ENCODE measurements around the gene ARF1. TPM values are rescaled to one million over a fixed set of nuclear protein-coding genes. Genes with fewer than 3 reads are reported as not detected.

ARF1 gene
- total RNA-seq, 1 donor from 2014 or later: 447 TPM

DNA sequence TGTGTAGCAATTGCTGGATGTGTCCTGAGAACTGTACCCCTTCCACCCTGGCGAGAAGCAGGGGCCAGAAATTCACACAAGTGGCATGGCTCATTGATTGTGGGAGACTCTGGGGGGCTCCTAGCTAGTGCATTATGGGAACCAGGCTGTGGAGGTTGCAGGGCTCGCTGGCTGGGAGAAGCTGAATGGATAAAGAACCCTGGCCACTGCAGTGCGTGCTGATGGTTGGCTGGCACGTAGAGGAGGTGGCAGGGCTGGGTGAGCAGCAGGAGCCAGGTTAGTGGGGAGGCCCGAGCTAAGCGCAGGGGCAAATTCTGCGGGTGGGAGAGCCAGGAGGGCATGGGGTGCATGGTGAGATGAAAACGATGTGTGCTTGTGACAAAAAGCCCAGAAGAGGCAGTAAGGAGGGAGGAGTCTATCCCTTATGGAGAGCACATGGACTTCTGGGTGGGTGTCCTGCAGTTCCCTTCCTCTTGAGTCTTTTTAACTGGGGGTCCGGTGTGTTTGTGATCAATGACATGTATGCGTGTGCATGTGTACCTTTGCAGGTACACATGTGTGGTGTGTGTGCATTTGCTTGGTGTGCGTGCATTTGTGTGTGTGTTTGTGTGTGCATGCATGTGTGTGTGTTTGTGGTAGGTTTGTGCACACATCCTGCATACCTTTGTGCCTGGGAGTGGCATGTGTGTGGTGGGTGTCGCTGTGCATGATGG lies 61.1 kb downstream of the ARF1 start:
- Histone ChIP-seq H3K27ac (no peak overlapping the region), H3K4me3 (no peak overlapping the region), H3K27me3 (no peaks in the 10 kb centered on the region), H3K9me3 (no peaks in the 10 kb centered on the region), H3K36me3 (peaks cover 27 to 38% of the 10 kb centered on the region in 2 donors), H3K4me1 (peaks cover 18 to 34% of the 10 kb centered on the region in 2 donors)
- no peak for DNase-seq (ENCODE audit: low spot score in 2 of 2)
- TF ChIP-seq, protein P1, sequence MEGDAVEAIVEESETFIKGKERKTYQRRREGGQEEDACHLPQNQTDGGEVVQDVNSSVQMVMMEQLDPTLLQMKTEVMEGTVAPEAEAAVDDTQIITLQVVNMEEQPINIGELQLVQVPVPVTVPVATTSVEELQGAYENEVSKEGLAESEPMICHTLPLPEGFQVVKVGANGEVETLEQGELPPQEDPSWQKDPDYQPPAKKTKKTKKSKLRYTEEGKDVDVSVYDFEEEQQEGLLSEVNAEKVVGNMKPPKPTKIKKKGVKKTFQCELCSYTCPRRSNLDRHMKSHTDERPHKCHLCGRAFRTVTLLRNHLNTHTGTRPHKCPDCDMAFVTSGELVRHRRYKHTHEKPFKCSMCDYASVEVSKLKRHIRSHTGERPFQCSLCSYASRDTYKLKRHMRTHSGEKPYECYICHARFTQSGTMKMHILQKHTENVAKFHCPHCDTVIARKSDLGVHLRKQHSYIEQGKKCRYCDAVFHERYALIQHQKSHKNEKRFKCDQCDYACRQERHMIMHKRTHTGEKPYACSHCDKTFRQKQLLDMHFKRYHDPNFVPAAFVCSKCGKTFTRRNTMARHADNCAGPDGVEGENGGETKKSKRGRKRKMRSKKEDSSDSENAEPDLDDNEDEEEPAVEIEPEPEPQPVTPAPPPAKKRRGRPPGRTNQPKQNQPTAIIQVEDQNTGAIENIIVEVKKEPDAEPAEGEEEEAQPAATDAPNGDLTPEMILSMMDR (IDR thresholded peaks at IDR 0.05): no peak
- intact Hi-C loops (cut with DNase I): no loop called here

DNA sequence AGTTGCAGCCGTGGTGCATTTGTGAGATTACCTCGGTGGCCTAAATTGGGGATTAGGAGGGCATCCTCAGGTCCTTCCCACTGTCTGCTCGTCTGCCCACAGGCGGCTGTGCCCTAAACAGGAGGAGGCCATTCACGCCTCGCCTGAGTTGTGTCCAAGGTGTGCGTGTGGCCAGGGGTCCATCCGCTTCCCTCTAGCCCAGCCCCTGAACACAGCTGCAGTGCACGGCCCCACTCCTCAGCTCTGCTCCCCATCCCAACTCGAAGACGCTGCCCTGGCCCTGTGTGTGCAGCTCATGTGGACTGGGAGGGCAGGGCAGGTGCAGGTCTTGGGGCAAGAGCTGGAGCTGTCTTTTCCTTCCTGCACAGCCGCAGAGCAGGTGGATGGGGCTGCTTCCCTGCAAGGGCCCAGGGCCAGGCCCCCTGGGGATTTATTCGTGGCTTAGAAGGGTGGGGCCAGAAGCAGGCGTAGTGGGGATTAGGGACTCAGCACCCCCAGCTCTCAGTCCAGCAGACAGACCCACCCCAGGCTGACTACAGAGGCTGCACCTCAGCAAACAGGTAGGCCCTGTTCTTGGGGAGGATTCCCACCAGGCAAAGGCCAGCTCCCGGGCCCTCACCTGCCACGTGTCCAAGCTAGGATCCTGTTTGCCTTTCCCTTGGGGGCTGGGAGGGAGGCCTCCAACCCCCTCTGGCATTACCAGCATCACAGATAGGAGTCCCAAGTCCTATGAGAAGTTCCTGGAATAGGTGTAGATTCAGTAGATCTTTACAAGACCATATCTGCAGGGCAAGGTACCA lies 61.9 kb downstream of the ARF1 start:
- no peak for DNase-seq (ENCODE audit: low spot score in 2 of 2)
- Histone ChIP-seq H3K4me3 (no peak overlapping the region), H3K27me3 (no peaks in the 10 kb centered on the region), H3K36me3 (peaks cover 29 to 38% of the 10 kb centered on the region in 2 donors), H3K9me3 (no peaks in the 10 kb centered on the region), H3K27ac (no peak overlapping the region), H3K4me1 (peaks cover 18 to 39% of the 10 kb centered on the region in 2 donors)
- intact Hi-C loops (cut with DNase I): no loop called here
- TF ChIP-seq, protein P1 (IDR thresholded peaks at IDR 0.05): no peak

DNA sequence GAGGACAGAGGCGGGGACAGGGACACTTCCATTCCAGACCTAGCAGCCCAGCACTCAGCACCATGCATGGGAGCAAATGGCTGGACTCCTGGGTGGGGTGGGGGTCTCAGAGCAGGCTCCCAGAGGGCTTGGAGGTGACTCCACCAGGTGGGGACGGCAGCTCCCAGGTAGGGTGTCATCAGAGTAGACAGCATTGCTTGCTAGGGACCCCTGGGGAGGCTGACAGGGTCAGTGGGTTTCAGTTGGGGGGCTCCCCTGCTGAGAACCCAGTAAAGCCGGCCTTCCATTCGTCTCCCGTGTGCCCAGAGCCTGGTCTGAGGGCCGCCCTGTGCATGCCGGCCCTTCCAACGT lies 62.5 kb downstream of the ARF1 start:
- TF ChIP-seq, protein P1 (IDR thresholded peaks at IDR 0.05): no peak
- no peak overlapping the region for H3K4me3 ChIP-seq
- intact Hi-C loops (cut with DNase I): no loop called here
- peaks cover 21 to 44% of the 10 kb centered on the region in 2 donors for H3K4me1 ChIP-seq
- H3K27me3 ChIP-seq: no peaks in the 10 kb centered on the region
- DNase-seq (ENCODE audit: low spot score in 2 of 2): no peak
- peak overlapping the region in 1 of 2 donors; percentile 27 for H3K27ac ChIP-seq
- peaks cover 29 to 38% of the 10 kb centered on the region in 2 donors for H3K36me3 ChIP-seq
- no peaks in the 10 kb centered on the region for H3K9me3 ChIP-seq

DNA sequence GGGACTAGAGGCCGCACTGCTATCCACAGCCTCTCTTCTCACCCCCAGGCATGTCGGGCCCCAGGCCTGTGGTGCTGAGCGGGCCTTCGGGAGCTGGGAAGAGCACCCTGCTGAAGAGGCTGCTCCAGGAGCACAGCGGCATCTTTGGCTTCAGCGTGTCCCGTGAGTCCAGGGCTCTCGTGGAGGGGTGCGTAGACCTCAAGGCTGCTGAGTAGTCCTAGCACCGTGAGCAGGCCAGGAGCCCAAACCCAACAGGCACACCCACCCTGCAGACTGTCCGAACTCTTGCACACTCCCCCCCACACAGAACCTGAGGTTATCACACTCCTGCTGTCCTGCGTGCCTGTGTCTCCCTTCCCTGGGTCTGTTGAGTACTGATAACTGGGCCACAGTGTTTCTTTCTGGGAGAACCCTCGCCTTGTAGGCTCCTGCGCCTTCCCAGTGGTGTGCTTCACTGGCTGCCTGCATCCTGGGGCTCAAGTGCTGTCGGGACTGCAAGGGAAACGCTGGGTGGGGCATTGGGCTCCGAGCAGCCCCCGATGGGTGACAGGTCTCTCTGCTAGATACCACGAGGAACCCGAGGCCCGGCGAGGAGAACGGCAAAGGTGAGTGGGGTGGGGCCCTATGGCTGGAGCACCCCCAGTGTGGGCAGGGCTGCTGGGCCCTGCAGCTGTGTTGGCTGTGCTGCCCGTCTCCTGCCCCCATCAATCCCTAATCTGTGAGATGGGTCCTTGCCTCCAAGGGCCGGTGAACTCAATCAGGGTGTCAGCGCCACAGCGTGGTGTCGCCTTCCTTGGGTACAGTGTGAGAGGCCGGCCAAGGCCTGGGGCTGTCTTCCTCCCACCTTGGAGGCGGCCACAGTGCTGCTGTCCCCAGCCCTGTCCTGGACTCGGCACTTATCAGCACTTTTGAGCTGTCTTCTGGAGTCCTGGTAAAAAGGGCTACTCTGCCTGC lies 63.2 kb downstream of the ARF1 start:
- no peak overlapping the region for H3K27ac ChIP-seq
- H3K9me3 ChIP-seq: no peaks in the 10 kb centered on the region
- peaks cover 29 to 38% of the 10 kb centered on the region in 2 donors for H3K36me3 ChIP-seq
- peaks cover 26 to 51% of the 10 kb centered on the region in 2 donors for H3K4me1 ChIP-seq
- intact Hi-C loops (cut with DNase I): no loop called here
- H3K27me3 ChIP-seq: no peaks in the 10 kb centered on the region
- peak in 1 of 2 donors; percentile 62 for DNase-seq (ENCODE audit: low spot score in 2 of 2)
- no peak overlapping the region for H3K4me3 ChIP-seq
- TF ChIP-seq, protein P1 (IDR thresholded peaks at IDR 0.05): no peak

DNA sequence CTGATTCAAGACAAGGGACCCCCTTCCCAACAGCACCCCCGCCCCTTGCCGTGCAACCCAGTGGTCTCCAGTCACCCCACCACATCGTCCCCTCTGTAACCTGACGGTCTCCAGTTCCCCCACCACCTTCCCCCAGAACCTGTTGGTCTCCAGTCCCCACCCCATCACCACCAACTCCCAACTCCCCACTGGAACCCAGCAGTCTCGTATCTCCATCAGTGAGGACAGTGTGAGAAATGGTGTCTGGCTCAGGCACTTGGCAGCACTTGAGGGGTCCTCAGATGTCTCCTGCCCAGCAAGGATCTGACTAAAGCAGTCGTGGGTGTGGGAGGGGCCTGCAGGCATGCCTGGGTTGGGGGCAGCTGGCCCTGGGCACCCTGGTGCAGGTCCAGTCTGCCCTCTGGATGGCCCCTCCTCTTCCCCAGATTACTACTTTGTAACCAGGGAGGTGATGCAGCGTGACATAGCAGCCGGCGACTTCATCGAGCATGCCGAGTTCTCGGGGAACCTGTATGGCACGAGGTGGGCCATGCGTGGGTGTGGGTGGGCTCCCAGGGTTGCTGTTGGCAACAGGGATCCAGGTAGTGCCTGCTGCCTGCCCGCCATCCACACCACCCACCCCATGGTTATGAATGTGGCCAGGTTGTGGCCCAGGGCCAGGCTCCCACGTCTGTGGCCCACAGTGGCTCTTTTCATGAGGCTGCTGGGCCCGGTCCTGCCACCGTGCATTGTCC lies 64.1 kb downstream of the ARF1 start:
- Histone ChIP-seq H3K4me3 (no peak overlapping the region), H3K27ac (no peak overlapping the region), H3K27me3 (no peaks in the 10 kb centered on the region), H3K36me3 (peaks cover 27 to 38% of the 10 kb centered on the region in 2 donors), H3K4me1 (peaks cover 19 to 55% of the 10 kb centered on the region in 2 donors), H3K9me3 (no peaks in the 10 kb centered on the region)
- intact Hi-C loops (cut with DNase I): no loop called here
- TF ChIP-seq, protein P1 (IDR thresholded peaks at IDR 0.05): no peak
- peak in 1 of 2 donors; percentile 64 for DNase-seq (ENCODE audit: low spot score in 2 of 2)
